Measurements from ENCODE around the gene TNS3.
"Not testable (repeated sequence)": the region's sequence is repeated elsewhere in the genome, so short reads cannot be mapped to it uniquely, and the experiment has no call there.

The TNS3 gene

GRCh38 chr7:47543714-47544113, 38.2 kb downstream of the TNS3 start:
- Histone ChIP-seq H2BK12ac (ENCODE audit: low read length in 2 of 2) (no peak overlapping the region), H3K79me1 (replicated peaks; ENCODE audit: low read length, poor library complexity, severe bottlenecking) (peaks cover 52% of the 10 kb centered on the region), H2AK5ac (ENCODE audit: low read length, severe bottlenecking) (no peak overlapping the region), H4K91ac (ENCODE audit: low read length) (no peak overlapping the region), H3K9me3 (ENCODE audit: control insufficient read depth, low read length) (no peaks in the 10 kb centered on the region), H2AFZ (ENCODE audit: low read depth, low read length) (no peak overlapping the region), H3K4me2 (ENCODE audit: low read length, poor library complexity, severe bottlenecking) (no peak overlapping the region), H3K4ac (ENCODE audit: low read depth in 1 of 2, low read length in 2 of 2) (no peak overlapping the region), H3K9ac (ENCODE audit: low read length) (no peak overlapping the region), H2BK5ac (ENCODE audit: low read depth, low read length, poor library complexity, severe bottlenecking) (no peak overlapping the region), H3K27ac (ENCODE audit: low read length, poor library complexity, severe bottlenecking) (no peak overlapping the region), H3K4me1 (ENCODE audit: control insufficient read depth, insufficient read depth, low read depth, low read length) (peaks cover 31% of the 10 kb centered on the region), H3K18ac (ENCODE audit: low read depth in 1 of 2, low read length in 2 of 2) (no peak overlapping the region), H2BK120ac (ENCODE audit: low read depth, low read length) (no peak overlapping the region), H3K27me3 (ENCODE audit: control insufficient read depth in 1 of 2, insufficient read depth in 1 of 2, low read length in 2 of 2) (peaks cover 0 to 84% of the 10 kb centered on the region in 2 experiments), H3K4me3 (ENCODE audit: insufficient read depth in 1 of 2, low read depth in 1 of 2, low read length in 2 of 2) (no peak overlapping the region), H3K23ac (ENCODE audit: low read length in 2 of 2) (no peak overlapping the region), H2BK15ac (ENCODE audit: low read depth, poor library complexity, severe bottlenecking) (no peak overlapping the region), H4K8ac (ENCODE audit: low read length) (no peak overlapping the region), H3K14ac (ENCODE audit: low read length in 2 of 2) (no peak overlapping the region), H3K36me3 (ENCODE audit: control insufficient read depth in 1 of 2, insufficient read depth in 2 of 2, low read depth in 1 of 2, low read length in 2 of 2) (peaks cover 0 to 36% of the 10 kb centered on the region in 2 experiments)
- 59% methylated on average over 6 of the region's 6 CpGs for WGBS
- DNase-seq, result no peak

GRCh38 chr7:47543056-47543455, 38.9 kb downstream of the TNS3 start:
- H3K36me3 ChIP-seq (ENCODE audit: control insufficient read depth in 1 of 2, insufficient read depth in 2 of 2, low read depth in 1 of 2, low read length in 2 of 2), result peaks cover 0 to 36% of the 10 kb centered on the region in 2 experiments
- H3K14ac ChIP-seq (ENCODE audit: low read length in 2 of 2), result no peak overlapping the region
- no peak overlapping the region for H4K8ac ChIP-seq (ENCODE audit: low read length)
- H3K27me3 ChIP-seq (ENCODE audit: control insufficient read depth in 1 of 2, insufficient read depth in 1 of 2, low read length in 2 of 2), result peaks cover 0 to 88% of the 10 kb centered on the region in 2 experiments
- peaks cover 50% of the 10 kb centered on the region for H3K79me1 ChIP-seq (replicated peaks; ENCODE audit: low read length, poor library complexity, severe bottlenecking)
- no peak for DNase-seq
- H3K4me3 ChIP-seq (ENCODE audit: insufficient read depth in 1 of 2, low read depth in 1 of 2, low read length in 2 of 2), result no peak overlapping the region
- no peaks in the 10 kb centered on the region for H3K9me3 ChIP-seq (ENCODE audit: control insufficient read depth, low read length)
- no peak overlapping the region for H2BK15ac ChIP-seq (ENCODE audit: low read depth, poor library complexity, severe bottlenecking)
- H3K4me1 ChIP-seq (ENCODE audit: control insufficient read depth, insufficient read depth, low read depth, low read length), result peaks cover 35% of the 10 kb centered on the region
- peak overlapping the region in 1 of 2 experiments; percentile 56 for H3K23ac ChIP-seq (ENCODE audit: low read length in 2 of 2)
- no peak overlapping the region for H2BK120ac ChIP-seq (ENCODE audit: low read depth, low read length)
- H2BK12ac ChIP-seq (ENCODE audit: low read length in 2 of 2), result no peak overlapping the region
- peak overlapping the region in 1 of 2 experiments; percentile 26 for H3K4ac ChIP-seq (ENCODE audit: low read depth in 1 of 2, low read length in 2 of 2)
- no peak overlapping the region for H3K9ac ChIP-seq (ENCODE audit: low read length)
- no peak overlapping the region for H3K4me2 ChIP-seq (ENCODE audit: low read length, poor library complexity, severe bottlenecking)
- no peak overlapping the region for H2AFZ ChIP-seq (ENCODE audit: low read depth, low read length)
- H2BK5ac ChIP-seq (ENCODE audit: low read depth, low read length, poor library complexity, severe bottlenecking), result no peak overlapping the region
- H3K27ac ChIP-seq (ENCODE audit: low read length, poor library complexity, severe bottlenecking), result no peak overlapping the region
- no peak overlapping the region for H4K91ac ChIP-seq (ENCODE audit: low read length)
- H2AK5ac ChIP-seq (ENCODE audit: low read length, severe bottlenecking), result peak overlapping the region; percentile 48
- whole genome bisulfite sequencing, result 97% methylated on average over 4 of the region's 4 CpGs
- no peak overlapping the region for H3K18ac ChIP-seq (ENCODE audit: low read depth in 1 of 2, low read length in 2 of 2)

GRCh38 chr7:47542051-47542450, 39.9 kb downstream of the TNS3 start:
- Histone ChIP-seq H2BK15ac (ENCODE audit: low read depth, poor library complexity, severe bottlenecking) (no peak overlapping the region), H3K4me1 (ENCODE audit: control insufficient read depth, insufficient read depth, low read depth, low read length) (peaks cover 37% of the 10 kb centered on the region), H3K27ac (ENCODE audit: low read length, poor library complexity, severe bottlenecking) (no peak overlapping the region), H3K4me2 (ENCODE audit: low read length, poor library complexity, severe bottlenecking) (no peak overlapping the region), H2AFZ (ENCODE audit: low read depth, low read length) (no peak overlapping the region), H3K4ac (ENCODE audit: low read depth in 1 of 2, low read length in 2 of 2) (no peak overlapping the region), H3K4me3 (ENCODE audit: insufficient read depth in 1 of 2, low read depth in 1 of 2, low read length in 2 of 2) (no peak overlapping the region), H2BK5ac (ENCODE audit: low read depth, low read length, poor library complexity, severe bottlenecking) (no peak overlapping the region), H3K9me3 (ENCODE audit: control insufficient read depth, low read length) (no peaks in the 10 kb centered on the region), H3K23ac (ENCODE audit: low read length in 2 of 2) (no peak overlapping the region), H2AK5ac (ENCODE audit: low read length, severe bottlenecking) (peak overlapping the region; percentile 16), H4K91ac (ENCODE audit: low read length) (no peak overlapping the region), H3K27me3 (ENCODE audit: control insufficient read depth in 1 of 2, insufficient read depth in 1 of 2, low read length in 2 of 2) (peaks cover 0 to 87% of the 10 kb centered on the region in 2 experiments), H3K18ac (ENCODE audit: low read depth in 1 of 2, low read length in 2 of 2) (peak overlapping the region in 1 of 2 experiments; percentile 34), H3K14ac (ENCODE audit: low read length in 2 of 2) (peak overlapping the region in 1 of 2 experiments; percentile 57), H3K79me1 (replicated peaks; ENCODE audit: low read length, poor library complexity, severe bottlenecking) (peaks cover 43% of the 10 kb centered on the region), H3K36me3 (ENCODE audit: control insufficient read depth in 1 of 2, insufficient read depth in 2 of 2, low read depth in 1 of 2, low read length in 2 of 2) (peaks cover 0 to 29% of the 10 kb centered on the region in 2 experiments), H4K8ac (ENCODE audit: low read length) (no peak overlapping the region), H2BK12ac (ENCODE audit: low read length in 2 of 2) (peak overlapping the region in 1 of 2 experiments; percentile 37), H2BK120ac (ENCODE audit: low read depth, low read length) (no peak overlapping the region), H3K9ac (ENCODE audit: low read length) (no peak overlapping the region)
- 100% methylated on average over 2 of the region's 3 CpGs for WGBS
- no peak for DNase-seq

- H3K23ac ChIP-seq (ENCODE audit: low read length in 2 of 2); H2BK5ac ChIP-seq (ENCODE audit: low read depth, low read length, poor library complexity, severe bottlenecking); H3K9ac ChIP-seq (ENCODE audit: low read length); H3K18ac ChIP-seq (ENCODE audit: low read depth in 1 of 2, low read length in 2 of 2); H3K4me2 ChIP-seq (ENCODE audit: low read length, poor library complexity, severe bottlenecking); H3K14ac ChIP-seq (ENCODE audit: low read length in 2 of 2); H3K4me3 ChIP-seq (ENCODE audit: insufficient read depth in 1 of 2, low read depth in 1 of 2, low read length in 2 of 2); H4K91ac ChIP-seq (ENCODE audit: low read length); H4K8ac ChIP-seq (ENCODE audit: low read length); H3K4ac ChIP-seq (ENCODE audit: low read depth in 1 of 2, low read length in 2 of 2); H3K27ac ChIP-seq (ENCODE audit: low read length, poor library complexity, severe bottlenecking); H2AK5ac ChIP-seq (ENCODE audit: low read length, severe bottlenecking); H2AFZ ChIP-seq (ENCODE audit: low read depth, low read length); H2BK15ac ChIP-seq (ENCODE audit: low read depth, poor library complexity, severe bottlenecking); H2BK120ac ChIP-seq (ENCODE audit: low read depth, low read length); H2BK12ac ChIP-seq (ENCODE audit: low read length in 2 of 2); DNase-seq; H3K9me3 ChIP-seq (ENCODE audit: control insufficient read depth, low read length): not testable (repeated sequence)
- peaks cover 0 to 89% of the 10 kb centered on the region in 2 experiments for H3K27me3 ChIP-seq (ENCODE audit: control insufficient read depth in 1 of 2, insufficient read depth in 1 of 2, low read length in 2 of 2)
- peaks cover 41% of the 10 kb centered on the region for H3K79me1 ChIP-seq (replicated peaks; ENCODE audit: low read length, poor library complexity, severe bottlenecking)
- H3K36me3 ChIP-seq (ENCODE audit: control insufficient read depth in 1 of 2, insufficient read depth in 2 of 2, low read depth in 1 of 2, low read length in 2 of 2), result peaks cover 0 to 28% of the 10 kb centered on the region in 2 experiments
- 78% methylated on average over 8 of the region's 9 CpGs for WGBS
- peaks cover 43% of the 10 kb centered on the region for H3K4me1 ChIP-seq (ENCODE audit: control insufficient read depth, insufficient read depth, low read depth, low read length)
These were observed 40.4 kb downstream of the TNS3 start for GRCh38 chr7:47541485-47541884.

All from mesenchymal stem cell (in vitro differentiated cells and primary cell).